ENCODE results near the gene RIC1.
"Not testable (repeated sequence)": the region's sequence is repeated elsewhere in the genome, so short reads cannot be mapped to it uniquely, and the experiment has no call there.

The RIC1 gene

DNA sequence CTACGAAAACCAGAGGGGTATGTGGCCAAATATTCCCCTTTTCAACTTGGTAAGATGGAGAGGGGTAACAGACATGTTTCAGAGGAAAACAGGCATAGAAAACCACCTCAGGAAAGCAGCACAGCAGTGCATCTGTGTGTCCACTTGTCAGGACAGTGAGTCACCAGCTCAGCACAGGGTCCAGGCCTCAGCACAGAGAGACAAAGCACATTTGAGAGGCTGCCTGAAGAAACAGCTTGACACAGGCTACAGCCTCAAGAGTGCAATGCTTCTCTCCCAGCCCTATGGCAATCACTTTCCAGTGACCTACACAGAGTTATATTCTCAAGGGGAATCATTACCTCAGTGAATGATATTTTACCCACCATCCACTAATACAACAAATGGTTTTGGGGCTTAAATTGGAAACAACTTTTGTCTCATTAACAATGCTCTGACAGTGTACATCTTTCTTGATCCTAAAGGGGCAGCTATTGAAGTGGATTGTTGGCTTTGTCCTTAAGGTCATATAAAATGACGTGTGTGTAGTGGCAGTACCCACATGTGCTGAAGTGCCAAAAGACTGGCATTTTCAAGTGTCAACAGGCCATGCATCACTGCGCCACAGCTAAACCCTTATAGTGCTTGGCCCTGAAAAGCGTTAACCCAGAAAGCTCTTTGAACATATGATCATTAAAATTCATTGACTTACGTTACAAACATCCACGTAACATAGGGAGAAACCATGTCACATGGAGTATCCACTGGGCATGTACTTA, 157.6 kb downstream of the RIC1 start:
- DNase-seq (ENCODE audit: low spot score) = no peak

DNA sequence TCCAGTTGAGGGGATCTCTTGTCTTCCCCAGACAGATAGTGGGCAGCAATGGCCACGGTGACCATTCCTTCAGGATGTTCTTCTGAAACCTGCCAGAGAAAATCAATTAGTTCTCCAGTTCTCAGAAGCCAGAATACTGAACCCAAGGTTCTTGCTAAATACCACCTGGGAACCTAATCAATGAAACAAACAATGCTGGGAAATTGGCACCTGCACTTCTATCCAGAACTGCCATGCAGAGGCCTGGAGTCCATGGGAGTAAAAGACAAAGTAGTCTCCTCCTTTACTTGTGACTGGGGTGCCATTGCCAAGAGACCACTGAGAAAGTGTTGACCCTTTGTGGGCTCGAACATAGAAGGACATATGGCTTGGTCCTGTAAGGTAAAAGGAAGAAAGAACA, 158.3 kb downstream of the RIC1 start:
- DNase-seq (ENCODE audit: low spot score) = no peak

DNA sequence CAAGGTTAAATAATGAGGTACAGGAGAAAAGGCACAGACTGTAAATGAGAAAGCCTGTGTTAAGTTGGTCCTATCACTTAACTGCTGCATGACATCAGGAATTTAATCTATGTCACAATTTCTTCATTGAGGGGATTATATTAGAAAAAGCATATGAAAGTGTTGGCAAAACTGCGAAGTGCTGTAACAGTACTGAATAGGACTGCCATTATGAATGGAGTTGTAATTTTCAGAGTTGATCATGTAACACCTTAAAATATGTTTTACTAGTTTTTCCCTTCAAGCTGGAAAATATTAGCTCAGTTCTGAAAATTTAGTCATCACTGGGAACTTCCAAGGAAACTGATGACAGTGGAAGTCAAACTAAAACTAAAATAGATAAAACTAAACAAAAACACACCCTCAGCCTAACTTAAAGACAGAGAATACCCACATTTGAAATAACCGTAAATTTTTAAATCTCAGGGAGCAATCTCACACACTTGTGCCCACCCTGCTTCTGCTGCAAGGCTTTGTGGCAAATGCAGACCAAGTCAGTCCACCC, 158.9 kb downstream of the RIC1 start:
- DNase-seq (ENCODE audit: low spot score) = no peak

DNA sequence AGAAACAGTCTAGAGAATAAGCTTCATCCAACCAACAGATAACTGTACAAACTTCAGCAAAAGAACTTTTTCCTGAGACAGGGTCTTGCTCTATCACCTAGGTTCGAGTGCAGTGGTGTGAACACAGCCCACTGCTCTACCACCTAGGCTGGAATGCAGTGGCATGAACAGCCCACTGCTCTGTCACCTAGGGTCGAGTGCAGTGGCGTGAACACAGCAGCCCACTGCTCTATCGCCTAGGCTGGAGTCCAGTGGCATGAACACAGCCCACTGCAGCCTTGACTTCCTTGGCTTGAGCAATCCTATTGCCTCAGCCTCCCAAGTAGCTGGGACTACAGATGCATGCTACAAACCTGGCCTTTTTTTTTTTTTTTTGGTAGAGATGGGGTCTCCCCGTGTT, 160.6 kb downstream of the RIC1 start:
- DNase-seq (ENCODE audit: low spot score) = no peak

DNA sequence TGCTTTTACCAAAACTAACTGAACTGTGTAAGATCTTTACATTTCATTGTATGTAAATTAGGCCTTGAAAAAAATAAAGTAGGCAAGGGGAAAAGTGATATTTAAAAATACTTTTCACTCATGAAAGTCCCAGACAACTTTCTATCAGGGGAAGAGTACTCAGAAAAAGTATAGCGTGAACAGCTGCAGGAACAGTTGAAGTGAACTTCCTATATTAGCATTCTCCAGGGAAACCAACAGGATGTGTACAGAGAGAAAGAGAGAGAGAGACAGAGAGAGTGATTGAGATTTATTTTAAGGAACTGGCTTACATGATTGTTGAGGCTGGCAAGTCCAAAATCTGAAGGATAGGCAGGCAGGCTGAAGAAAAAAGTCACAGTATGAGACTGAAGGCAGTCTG, 162.0 kb downstream of the RIC1 start:
- DNase-seq (ENCODE audit: low spot score) = no peak

DNA sequence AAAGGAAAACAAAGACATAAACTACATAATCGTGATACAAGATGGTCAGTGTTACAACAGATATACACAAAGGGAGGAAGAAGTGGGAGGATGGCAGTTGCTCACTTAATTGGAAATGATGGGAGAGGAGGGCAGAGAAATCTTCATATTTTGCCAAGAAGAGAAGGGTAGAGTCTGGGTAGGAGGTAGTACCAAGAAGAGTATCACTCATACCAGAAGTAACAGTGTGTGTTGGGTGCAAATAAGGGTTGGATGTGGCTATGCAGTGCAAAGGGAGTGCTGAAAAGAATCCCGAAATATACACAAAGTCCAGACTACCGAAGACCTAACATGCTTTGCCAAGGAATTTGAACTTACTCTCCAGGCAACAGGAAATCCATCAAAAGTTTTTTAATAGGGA, 163.0 kb downstream of the RIC1 start:
- DNase-seq (ENCODE audit: low spot score) = no peak

DNA sequence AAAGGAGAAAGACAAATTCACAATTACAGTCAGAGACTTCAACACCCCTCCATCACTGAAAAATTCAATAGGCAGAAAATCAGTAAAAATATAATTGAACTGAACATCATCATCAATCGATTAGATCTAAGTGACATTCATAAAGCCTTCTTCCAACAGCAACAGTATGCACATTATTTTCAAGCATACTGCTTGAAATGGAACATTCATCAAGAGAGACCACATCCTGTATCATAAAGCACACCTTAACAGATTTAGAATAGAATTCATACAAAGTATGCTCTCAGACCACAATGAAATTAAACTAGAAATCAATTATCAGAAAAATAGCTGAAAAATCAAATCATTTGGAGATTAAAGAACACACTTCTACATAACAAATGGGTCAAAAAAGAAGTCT, 164.9 kb downstream of the RIC1 start:
- DNase-seq (ENCODE audit: low spot score) = no peak

DNA sequence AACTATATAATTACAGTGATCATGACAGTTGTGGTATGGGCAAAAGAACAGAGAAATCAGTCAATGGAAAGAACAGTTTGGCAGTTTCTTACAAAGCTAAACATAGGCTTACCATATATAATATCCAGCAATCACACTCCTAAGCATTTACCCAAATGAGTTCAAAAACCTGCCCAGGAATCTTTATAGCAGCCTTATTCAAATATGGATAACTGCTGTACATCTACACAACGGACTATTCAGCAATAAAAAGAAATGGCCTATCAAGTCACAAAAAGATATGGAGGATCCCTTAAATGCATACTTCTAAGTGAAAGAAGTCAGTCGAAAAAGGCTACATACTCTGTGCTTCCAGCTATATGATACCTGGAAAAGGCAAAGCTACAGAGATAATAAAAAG, 167.4 kb downstream of the RIC1 start:
- DNase-seq (ENCODE audit: low spot score) = no peak

DNA sequence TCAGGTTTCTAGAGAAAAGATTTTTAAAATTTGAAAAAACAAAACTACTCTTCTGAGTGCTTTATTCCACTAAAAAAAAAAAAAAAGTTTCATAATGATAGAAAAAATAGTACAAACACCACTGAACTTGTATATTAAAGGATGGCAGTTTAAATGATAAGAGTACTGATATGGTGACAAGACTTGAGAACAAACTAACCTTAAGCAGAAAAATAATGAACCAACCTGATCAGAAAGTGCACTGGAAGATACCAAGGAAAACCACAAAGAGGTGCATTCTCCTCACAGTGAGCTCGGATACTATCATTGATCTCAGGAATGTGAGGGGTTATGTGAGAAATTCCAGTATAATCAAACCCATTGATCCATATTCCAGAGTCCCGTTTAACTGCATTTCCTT, 169.7 kb downstream of the RIC1 start:
- DNase-seq (ENCODE audit: low spot score) = no peak

DNA sequence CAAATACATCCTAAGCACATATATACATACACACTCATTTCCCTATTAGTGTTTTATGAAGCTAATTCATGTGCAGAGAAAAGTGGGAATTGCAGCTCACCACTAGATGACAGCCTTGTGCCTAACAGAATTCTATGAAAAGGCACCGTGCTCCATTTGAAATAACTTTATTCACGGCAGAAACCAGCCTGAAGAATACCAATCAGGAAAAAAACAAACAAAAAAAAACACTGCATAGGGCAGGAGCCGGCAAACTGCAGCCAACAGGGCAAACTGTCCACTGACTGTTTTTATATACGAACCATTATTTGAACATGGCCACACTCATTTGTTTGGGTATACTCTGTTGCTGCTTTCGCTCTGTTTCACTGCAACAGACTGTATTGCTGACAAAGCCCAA, 170.4 kb downstream of the RIC1 start:
- no peak for DNase-seq (ENCODE audit: low spot score)

DNA sequence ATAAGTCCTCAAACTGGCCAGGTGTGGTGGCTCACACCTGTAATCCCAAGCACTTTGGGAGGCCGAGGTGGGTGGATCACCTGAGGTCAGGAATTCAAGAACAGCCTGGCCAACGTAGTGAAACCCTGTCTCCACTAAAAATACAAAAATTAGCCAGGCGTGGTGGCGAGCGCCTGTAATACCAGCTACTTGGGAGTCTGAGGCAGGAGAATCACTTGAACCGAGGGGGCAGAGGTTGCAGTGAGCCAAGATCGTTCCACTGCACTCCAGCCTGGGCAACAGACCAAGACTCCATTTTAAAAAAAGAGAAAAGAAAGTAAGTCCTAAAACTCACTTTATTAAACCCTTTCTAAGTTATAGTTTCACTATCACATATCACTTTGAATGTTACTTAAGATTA, 171.5 kb downstream of the RIC1 start:
- not testable (repeated sequence) for DNase-seq (ENCODE audit: low spot score)

DNA sequence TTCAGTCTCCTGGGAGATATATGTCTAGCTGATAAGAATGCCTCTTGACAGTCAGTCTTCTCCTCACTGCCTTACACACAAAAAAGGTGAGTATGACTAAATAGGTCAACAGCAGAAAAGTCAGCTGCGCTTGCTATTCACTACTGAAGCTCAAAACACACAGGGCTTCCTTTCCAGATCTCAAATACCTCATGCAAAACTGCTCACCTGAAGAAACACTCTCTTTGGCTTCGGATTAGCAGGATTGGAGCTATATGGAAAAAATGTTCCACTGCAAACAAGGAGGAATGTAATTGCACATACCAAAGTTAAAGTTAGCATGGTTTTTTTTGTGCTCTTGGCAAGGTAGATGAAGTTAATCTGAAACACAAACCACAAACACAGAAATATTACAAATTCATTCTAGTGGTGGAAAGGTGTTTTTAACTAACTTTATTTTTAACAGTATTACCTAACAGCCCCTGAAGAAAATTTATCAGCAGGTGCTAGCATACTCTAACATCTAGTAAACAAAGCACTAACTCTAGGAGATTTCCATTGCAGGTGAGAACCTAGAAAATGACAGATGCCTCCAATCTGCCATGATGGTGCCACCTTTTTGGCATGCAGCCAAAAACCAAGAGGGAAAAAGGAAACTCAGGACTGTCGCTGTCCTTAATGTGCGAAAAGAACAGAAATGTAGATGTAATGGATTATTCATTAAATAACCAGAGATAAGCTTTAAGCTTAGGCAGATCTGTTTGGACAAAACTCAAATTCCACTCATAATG, 172.2 kb downstream of the RIC1 start:
- DNase-seq (ENCODE audit: low spot score) = no peak

DNA sequence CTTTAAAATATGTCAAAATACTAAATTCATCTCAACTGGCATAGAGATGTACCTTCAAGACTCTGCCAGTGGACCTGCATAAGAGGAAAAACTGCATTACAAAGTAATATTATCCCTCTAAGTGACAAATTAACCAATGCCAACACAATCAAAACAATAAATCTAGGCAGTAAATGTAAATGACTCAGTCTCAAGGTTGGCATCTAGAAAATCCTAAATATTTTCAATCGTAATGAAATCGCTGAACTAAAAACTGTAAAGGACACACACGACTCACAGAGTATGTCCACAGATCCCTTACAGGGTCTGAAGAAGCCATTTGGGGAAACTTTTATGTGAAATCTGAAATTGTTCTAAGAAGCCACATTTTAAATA, 172.8 kb downstream of the RIC1 start:
- no peak for DNase-seq (ENCODE audit: low spot score)

DNA sequence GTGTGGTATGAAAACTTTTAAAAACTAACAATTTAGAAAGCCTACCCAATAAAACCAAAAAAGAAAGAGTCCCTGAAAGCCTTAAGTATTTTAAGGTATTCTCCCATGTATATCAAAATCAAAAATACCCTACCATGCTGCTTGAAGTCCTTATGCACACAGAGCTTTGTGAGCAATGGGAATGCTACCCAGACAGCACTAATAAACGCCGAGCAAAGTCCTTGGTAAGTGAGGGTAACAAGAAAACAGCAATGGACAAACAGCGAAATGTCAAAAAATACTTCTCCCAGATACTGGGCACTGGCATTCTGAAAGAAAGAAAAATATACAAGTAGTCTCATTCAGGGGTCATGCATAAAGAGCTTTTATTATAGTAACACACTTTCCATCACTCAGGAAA, 176.6 kb downstream of the RIC1 start:
- DNase-seq (ENCODE audit: low spot score) = no peak

DNA sequence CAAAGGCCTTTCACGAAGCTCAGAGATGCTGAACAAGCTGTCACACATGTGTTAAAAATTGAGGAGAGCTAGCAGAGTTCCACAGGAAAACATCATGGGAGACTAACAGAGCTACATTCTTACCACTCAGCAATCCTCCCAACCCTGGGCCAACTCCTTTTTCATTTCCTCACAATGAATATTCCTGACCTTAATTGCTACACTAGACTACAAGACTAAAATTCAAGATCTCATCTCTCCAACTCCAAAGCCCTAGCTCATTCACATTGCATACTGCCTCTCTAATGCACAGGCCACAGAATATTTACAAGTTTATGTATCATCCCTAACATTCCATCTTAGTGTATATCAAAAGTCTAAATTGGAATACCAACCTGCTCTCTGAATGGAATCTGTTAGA, 182.8 kb downstream of the RIC1 start:
- no peak for DNase-seq (ENCODE audit: low spot score)

DNA sequence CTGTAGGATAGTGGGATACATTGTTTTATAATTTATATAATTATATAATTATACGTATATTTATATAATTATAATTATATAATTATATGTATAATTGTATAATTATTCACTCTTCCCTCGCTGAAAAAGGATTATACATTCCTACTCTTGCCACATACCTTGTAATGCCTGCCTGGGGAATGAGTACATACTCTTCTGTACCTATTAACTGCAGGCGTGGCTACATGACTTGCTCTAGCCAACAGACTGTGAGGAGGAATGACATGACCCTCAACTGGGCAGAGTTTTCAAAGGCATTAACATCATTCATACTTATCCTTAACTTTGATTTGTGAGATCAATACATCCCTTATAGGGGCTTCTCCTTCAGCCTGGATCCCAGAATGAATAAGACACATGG, 184.9 kb downstream of the RIC1 start:
- DNase-seq (ENCODE audit: low spot score) = no peak

DNA sequence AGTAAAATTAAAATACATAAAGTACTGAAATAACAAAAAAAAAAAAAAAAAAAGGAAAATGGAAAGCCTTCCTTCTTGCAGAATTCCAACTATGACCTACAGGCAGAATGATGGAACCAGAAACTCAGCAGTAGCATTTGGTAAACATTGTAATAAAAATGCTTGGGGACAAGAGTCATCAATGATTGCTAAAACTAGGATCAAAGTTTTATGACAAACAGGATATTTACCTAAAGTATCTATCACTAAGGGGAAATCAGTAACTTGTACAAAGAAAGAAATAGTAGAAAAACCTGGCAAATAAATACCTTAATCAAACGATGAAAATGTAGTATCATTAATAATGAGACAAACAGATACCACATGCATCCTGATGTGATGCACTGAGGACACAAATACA, 186.6 kb downstream of the RIC1 start:
- DNase-seq (ENCODE audit: low spot score) = no peak

DNA sequence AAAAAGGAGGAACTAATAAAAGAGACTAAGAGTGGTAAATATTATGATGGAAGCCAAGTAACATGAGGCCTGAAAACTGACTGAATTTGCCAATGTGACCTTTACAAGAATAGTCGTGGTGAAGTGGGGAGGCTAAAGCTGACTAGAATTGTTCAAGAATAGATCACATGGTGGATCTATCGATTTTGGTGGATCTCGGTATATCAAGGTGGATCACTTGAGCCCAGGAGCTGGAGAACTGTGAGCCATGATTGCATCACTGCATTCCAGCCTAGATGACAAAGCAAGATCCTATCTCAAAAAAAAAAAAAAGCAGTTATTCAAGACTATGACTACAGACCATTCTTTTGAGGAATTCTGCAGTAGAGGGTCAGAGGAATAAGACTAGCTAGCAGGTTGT, 189.0 kb downstream of the RIC1 start:
- DNase-seq (ENCODE audit: low spot score) = no peak

DNA sequence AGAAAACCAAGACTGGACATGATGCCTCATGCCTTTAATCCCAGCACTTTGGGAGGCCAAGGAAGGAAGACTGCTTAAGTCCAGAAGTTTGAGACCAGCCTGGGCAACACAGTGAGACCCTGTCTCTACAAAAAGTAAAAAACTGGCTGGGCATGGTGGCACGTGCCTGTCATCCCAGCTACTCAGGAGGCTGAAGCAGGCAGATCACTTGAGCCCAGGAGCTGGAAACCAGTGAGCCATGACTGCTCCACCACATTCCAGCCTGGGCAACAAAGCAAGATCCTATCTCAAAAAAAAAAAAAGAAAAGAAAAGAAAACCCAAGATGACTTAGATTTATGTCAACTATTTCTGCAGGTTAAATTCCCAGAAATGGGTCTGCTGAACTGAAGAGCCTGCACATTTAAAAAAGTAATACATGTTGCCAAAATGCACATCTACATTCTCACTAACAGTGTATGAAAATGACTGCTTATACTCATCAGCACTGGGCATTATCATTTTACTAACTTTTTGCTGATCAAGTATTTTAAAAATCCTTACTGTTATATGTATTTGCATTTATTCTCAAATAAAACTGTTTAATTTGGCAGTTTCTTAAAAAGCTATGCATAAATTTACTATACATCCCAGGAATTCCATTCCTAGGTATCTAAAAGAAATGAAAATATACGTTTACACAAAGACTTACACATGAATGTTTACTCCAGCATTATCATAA, 189.7 kb downstream of the RIC1 start:
- no peak for DNase-seq (ENCODE audit: low spot score)

DNA sequence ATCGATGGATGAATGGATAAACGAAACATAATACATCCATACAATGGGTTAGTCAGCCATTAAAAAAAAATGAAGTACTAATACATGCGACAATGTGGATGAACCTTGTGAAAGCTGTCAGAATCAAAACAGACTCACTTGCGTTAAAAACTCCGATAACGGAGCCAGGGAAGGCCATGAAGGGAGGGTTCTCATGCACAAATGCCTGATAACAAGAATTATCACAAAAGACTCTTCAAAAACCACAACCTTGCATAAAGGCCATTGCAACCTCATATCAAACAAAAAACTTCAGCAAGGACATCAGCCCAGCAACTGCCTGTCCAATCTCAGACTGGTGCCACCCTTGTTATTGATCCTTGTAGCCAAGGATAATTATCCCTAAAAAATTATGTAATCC, 190.3 kb downstream of the RIC1 start:
- DNase-seq (ENCODE audit: low spot score) = no peak

DNA sequence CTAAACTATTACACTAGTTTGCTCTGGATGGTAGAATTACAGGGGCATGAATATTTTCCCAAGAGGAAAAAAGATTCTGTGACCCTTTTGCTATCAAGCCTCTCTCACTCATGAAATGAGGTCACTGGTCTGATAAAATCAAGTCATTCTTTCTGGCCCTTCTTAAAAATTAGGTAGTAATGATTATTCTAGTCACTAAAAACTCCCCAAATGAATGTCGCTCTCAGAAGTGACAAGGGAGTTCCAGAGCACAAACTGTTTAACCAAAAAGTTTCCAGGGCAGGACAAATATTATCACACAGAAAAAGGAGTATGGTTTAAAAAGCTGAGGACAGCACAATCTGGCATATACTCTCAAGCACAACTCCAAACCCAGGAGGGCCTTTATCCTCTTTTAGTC, 191.5 kb downstream of the RIC1 start:
- DNase-seq (ENCODE audit: low spot score) = no peak

DNA sequence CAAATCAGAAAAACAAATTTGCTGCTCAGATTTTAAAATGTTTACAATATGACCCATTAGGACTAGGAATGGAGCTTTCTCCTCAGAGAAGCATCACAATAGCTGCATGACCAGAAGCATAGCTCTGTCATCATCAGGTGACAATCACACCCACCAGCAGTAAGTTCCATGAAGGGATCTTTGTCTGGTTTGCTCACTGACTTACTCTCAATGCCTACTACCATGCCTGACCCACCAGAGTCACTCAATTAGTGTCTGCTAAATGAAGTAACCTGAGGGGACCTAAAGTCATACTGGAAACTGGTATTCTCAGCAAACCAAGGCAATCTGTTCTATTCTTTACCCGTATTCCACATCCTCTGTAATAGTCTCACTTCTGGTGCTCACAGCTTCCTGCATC, 196.3 kb downstream of the RIC1 start:
- DNase-seq (ENCODE audit: low spot score) = no peak

Measured in ecto neural progenitor cell (in vitro differentiated cells).